HG03469 (cell line): ENCODE data around the gene DCLK2.
"Not testable (repeated sequence)": the region's sequence is repeated elsewhere in the genome, so short reads cannot be mapped to it uniquely, and the experiment has no call there.

Experiments
- ATAC-seq: cut with Tn5 transposase; IDR thresholded peaks from one replicate; pipeline ENCODE4 v1.9.1; 2021; ENCODE audit warnings: mild to moderate bottlenecking, moderate library complexity, moderate number of reproducible peaks; ENCODE audit not compliant: unreplicated experiment

DCLK2 gene

GRCh38 chr4:150145090-150145945 lies 67.1 kb downstream of the DCLK2 start:
- ATAC-seq: no peak

- no peak for ATAC-seq
Observed at GRCh38 chr4:150145946-150146340, 67.7 kb downstream of the DCLK2 start.

DNA sequence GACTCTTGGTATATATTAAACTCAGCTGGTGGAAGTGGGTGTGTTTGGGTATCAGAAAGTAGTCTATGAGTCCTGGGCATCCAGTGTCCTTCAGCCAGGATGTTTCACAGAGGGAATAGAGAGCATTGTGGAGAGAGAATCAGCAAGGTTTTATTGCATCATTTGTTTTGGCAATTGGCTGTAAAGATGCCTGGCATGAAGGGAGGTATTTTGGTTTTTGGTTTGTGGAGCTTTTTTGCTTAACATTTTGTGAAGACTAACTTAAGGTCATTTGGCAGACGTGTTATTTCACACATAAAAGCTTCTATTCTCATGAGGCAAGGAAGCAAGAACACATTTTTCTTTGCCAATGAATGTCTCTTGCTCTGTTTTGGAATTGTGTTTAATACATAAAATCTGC lies 71.1 kb downstream of the DCLK2 start:
- ATAC-seq: no peak

DNA sequence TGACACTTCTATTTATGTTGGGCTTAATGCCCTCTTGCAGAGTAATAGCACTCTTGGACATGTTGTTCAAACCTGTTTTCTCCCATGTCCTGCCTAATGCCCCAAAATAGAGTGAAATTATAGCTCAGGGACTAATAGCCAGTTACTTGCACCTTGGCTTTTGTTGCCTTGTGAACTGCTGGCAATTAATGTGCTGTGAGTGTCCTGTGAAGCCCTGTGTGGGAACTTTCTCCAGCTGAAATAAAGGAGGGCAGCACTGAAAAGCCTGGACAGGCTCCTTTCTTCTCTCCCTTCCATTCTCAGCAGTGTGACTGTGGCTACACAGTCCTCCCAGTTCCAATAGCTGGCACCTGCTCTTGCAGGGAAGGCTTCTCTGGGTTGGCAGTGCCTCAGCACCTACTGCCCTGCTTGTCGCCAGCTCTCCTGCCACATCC lies 72.4 kb downstream of the DCLK2 start:
- no peak for ATAC-seq

- no peak for ATAC-seq
Observed at GRCh38 chr4:150152766-150153165, 74.5 kb downstream of the DCLK2 start.

DNA sequence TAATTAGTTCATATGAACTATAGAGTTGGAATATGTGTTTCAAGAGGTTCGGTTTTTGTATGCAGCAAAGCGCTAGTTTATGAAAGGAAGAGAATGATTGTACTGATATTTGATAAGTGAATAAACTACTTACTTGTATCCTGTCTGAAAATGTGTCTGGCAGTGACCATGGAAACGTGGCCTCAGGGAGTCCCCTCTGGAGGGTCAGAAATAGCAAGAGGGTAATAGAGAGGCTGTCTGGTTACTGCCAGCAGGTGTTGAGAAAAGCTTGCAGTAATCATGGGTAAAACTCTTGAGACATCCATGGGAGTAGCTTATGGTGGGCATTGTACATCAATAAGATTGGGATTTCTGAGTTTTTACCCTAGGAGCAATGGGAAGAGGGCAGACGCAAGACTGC lies 77.1 kb downstream of the DCLK2 start:
- ATAC-seq: no peak

DNA sequence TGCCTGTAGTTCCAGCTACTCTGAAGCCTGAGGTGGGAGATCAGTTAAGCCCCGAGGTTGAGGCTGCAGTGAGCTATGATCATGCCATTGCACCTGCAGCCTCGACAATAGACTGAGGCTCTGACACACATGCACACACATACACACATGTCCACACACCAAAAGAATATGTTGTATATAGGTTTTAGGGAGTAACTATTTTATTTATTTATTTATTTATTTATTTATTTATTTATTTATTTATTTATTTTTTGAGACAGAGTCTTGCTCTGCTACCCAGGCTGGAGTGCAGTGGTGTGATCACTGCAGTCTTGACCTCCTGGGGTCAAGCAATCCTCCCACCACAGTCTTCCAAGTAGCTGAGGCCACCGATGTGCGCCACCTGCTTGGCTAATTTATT lies 78.3 kb downstream of the DCLK2 start:
- no peak for ATAC-seq

GRCh38 chr4:150158041-150158440 lies 79.8 kb downstream of the DCLK2 start:
- ATAC-seq: no peak

DNA sequence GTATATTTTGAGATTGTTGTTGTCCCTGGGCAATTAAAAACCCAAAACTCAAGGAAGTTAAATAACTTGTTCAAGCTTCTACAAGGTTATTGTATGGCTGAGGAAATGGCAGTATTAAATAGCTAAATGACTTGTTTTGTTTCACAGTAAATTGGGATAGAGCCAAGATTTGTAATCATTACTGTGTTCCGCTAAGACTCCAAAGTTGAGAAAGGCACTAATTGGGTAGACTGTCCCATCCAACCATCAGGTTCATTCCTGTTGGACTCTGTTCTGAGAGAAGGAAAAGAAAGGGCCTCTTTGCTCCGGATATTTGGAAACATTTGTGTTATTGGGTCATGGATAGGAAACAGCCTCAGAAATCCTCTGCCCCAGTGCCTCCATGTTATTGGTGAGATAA lies 82.2 kb downstream of the DCLK2 start:
- ATAC-seq: no peak

GRCh38 chr4:150161109-150161508 lies 82.9 kb downstream of the DCLK2 start:
- no peak for ATAC-seq

DNA sequence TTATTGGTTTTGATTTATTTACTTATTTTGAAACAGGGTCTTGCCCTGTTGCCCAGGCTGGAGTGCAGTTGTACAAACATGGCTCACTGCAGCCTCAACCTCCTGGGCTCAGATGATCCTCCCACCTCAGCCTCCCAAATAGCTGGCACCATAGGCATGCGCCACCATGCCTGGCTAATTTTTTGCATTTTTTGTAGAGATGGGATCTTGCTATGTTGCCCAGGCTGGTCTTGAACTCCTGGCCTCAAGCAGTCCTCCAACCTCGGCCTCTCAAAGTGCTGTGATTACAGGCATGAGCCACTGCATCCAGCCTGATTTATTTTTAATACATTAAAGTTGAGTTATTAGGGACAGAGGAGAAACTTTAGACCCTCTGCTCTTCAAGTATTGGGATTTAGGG lies 83.8 kb downstream of the DCLK2 start:
- ATAC-seq: not testable (repeated sequence)

DNA sequence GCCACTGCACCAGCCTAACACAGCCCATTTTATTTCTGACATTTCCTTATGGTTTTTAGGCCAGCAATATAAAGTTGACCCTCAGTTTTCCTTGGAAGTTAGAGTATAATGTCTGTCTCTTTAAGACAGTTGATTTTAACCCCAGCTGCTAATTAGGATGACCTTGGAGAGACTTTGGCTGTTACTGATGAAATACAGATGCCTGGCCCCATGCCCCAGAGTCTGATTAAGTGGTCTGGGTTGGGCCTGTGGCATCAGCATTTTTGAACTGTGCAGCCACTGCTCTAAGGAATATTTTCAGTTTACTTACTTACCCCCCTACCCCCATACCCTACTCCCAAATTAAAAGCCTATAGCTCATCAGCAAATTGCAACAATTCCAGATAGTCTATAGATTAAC lies 85.8 kb downstream of the DCLK2 start:
- no peak for ATAC-seq

- no peak for ATAC-seq
Observed at GRCh38 chr4:150164956-150165629, 86.8 kb downstream of the DCLK2 start.

DNA sequence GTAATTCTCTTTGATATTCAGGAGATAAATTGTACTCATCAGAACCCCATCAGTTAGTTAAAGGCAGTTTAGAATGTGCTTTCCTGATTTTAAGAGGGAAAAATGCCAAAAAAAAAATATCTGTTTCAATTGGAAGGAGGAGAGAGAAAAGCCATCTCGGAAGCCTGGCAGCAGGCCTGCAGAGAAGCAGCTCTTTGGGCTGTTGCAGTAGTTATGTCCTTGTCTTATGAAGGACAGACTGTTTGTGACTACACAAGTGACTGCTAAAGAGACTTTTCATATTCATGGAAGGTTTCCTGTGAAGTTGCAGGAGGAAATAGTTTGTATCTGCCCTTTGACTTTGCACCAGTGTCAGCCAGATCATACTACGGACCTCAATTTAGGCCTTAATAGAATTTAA lies 88.8 kb downstream of the DCLK2 start:
- ATAC-seq: no peak

GRCh38 chr4:150173432-150173861 lies 95.2 kb downstream of the DCLK2 start:
- no peak for ATAC-seq

DNA sequence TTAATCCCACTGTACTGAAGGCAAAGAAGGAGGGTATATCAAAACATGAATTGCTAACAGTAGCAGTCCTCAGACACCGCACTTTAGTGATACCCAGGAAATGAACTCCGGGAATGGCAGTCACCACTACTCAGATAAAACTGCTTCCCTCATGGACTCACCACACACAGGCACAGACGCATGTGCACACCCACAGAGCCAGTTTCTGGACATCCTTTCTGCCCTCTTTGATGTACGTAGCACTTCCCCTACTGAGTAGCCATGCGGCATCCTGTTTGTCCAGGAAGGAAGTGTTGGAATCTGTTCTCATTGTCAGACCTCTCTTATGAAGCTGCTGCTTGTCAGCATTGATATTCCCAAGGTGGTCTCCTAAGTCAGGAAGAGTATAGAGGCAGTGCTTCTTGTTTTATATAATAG lies 95.7 kb downstream of the DCLK2 start:
- ATAC-seq: no peak

DNA sequence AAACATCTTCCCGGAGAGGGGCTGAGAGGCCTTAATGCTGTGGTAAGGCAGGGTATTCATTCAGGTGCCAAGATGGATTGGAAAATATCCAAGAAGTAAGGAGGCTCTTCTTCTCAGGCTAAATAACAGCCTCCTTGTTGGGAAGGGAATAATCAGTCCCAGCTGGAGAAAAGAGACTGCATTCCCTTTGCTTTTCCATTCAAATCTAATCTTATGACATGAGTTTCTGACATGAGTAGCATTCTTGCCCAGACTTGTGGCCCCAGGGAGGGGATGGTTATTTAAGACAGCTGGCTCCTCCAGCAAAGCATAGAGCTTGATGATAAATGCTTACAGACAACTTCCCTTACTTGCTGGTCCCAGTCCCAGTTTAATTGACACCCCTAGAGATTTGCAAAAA lies 98.3 kb downstream of the DCLK2 start:
- no peak for ATAC-seq

DNA sequence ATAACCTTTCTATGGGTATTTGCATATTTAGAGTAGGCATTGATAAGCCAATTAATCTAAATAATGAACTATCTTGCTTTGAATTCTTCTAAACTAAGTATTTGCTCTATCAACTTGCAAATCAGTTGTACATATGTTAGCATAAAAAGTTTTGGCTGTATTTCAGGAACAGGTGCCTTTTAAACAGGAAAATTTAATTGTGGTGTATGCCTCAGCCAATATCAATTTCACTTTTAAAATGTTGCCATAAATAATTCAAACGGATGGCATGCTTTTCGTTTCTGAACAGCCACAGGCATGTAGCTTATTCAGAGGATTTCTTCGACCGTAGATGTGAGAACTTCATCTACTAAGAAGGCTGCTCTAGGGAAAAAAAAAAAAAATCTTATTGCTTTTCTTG lies 99.9 kb downstream of the DCLK2 start:
- no peak for ATAC-seq

DNA sequence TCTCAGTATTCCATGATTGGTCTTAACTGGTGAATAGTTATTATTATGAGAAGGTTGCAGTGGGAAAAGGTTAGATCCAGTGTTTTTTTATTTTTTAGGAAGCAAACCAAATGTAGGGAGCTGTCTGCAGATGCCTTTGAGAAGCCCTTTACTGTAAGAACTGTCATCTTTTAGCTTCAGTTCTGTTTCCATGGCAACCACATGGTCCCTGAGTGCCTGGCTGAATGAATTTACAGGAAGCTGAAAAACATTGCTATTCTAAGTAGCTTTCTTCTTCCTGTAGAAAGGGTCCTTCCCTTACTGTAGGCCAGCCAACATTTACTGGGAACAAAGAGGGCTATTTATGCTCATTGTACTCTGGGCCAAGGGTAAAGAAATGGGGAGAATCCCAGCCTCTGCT lies 103.3 kb downstream of the DCLK2 start:
- no peak for ATAC-seq

DNA sequence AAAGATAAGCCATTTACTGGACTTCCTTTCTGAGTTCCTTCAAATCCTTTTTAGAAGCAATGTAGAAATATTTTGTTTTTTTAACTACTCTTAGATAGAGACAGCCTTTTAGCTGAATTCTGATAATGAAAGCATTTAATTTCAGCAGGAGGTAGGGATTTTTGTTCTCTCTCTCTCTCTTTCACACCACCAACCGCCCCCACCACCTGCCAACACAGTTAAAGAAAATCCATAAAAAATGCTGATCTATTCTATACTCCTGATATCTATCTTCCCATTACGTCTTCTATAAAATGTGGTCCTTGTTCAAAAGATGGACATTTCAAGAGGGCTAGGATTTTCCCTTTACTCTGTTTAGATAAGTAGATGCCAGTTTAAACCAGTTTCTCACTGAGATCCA lies 104.5 kb downstream of the DCLK2 start:
- no peak for ATAC-seq

DNA sequence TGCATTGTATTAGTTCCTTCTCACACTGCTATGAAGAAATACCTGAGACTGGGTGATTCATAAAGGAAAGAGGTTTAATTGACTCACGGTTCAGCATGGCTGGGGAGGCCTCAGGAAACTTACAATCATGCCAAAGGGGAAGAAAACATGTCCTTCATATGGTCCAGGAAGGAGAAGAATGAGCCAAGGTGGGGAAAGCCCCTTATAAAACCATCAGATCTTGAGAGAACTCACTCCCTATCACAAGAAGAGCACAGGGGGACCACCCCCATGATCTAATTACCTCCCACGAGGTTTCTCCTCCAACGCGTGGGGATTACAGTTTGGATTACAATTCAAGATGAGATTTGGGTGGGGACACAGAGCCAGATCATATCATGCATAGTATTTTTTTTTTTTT lies 106.8 kb downstream of the DCLK2 start:
- ATAC-seq: not testable (repeated sequence)

GRCh38 chr4:150192986-150193385 lies 114.7 kb downstream of the DCLK2 start:
- no peak for ATAC-seq
